GM21526 (cell line): ENCODE results near the gene TIGAR.

Experiments used
- ATAC-seq: cut with Tn5 transposase; IDR thresholded peaks from one replicate; pipeline ENCODE4 v1.9.1; 2021; ENCODE audit warnings: moderate library complexity; ENCODE audit not compliant: unreplicated experiment, low FRiP score

Gene TIGAR

DNA sequence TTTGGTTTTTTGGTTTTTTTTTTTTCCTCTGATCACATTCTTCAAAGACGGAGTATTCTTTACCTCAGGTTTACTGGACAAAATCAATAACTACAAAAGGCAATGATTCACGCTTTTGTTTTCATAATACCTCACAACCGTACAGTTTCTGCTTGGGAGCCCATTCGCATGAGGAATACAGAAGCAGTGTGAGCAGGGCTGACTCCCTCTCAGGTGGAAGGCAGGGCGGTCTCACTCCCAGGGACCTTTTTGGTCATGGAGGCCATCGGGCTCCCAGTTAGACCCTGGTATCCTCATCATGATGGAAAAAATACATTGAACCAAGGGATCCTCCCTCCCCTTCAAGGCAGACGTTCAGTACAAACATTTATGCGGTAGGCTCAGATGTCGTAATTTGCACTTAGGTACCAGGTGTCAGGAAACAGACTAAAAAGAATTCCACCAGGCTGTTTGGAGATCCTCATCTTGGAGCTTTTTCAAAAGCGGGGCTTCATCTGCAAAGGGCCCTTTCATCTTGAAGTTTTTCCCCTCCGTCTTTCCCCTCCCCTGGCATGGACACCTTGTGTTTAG is 19.0 kb upstream of the TIGAR start:
- ATAC-seq = no peak

DNA sequence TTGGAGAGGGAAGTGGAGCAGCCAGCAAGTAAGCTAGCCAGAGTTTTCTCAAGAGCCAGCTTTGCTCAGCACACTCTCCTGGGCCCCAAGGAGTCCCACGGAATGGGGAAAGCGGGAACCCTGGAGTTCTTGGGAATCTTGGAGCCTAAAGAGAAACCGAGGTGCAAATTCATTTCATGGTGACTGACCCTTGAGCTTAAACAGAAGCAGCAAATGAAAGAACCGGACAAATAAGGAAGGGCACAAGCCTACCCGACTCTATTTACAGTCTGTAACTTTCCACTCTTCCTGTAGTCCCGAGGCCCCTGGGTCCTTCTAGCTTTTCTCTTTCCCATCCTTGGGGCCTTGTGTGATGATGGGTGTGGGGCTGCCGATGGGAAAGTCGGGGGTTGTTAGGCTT is 18.1 kb upstream of the TIGAR start:
- no peak for ATAC-seq

DNA sequence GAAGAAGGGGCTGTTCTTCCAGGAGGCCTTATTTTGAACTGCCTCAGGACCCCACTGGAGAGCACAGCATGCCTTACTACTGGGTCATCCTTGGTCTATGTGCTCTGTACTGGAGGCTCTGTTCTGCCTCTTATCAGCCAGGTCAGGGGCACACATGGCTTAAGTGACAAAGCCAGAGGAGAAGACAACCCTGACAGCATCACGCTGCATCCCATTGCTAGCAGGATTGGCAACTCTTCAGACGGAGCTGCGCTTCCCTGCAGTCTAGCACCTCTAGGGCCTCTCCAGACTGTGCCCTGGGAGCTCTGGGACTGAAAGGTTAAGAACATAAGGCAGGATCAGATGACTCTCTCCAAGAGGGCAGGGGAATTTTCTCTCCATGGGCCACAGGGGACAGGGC is 17.3 kb upstream of the TIGAR start:
- no peak for ATAC-seq

DNA sequence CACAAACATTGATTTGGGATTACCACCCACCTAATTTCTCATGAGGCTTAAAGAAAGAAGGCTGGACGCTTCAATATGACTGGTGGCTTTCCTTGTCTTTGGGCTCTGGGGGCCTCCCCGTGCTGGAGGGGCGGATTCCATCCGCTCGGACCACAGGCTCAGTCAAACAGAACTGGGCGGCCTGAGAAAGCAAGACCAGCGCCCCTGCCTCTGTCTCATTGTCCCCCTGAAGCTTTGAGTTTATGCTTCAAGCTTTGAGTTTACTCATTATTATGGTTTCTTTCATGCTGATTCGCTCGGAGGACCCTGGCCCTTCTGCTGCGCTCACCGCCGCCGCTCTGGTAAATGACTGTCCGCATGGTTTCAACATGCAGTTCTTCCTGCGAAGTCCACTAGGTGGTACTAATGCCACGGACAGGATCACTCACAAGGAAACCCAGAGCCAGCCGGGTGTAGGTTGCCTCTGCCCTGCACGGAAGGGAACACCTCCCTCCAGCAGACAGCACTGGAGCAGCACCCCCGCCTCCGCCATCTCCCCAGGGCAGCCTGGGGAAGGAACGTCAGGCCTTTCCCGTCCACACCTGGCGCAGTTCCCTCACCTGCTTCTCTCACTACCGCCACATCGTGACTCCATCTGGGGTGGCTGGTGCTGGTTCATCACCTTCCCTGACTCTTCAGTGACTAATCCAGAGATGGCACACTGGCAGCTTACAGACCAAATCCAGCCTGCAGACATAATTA is 13.2 kb upstream of the TIGAR start:
- ATAC-seq = no peak

DNA sequence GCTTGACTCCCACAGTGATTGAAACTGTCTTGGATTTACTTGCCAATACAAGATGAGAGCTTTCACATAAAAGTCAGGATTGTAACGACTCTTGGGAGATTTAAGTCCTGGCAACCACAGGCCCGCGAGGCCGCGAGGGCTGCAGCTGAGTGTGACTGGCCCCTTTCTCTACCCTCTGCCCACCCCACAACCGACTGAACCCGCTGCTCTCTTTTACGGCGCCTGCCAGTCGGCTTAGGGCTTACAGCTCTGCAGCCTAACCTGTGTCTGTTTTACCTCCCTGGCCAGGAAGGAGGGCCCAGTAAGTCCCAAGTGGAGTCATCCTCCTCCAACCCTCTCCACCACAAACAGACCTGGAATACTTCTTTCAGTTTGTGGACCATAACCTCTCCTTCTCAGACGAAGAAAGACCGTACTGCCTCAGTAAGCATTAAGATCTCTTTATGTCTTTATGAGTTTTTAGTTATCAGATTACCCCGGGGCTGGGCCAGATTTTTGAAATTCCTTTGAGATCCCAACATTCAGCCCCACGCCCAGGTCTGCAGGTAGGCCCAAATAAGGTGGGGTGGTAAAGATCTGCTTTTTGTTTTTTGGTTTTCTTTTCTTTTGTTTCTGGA is 12.6 kb upstream of the TIGAR start:
- ATAC-seq = no peak

DNA sequence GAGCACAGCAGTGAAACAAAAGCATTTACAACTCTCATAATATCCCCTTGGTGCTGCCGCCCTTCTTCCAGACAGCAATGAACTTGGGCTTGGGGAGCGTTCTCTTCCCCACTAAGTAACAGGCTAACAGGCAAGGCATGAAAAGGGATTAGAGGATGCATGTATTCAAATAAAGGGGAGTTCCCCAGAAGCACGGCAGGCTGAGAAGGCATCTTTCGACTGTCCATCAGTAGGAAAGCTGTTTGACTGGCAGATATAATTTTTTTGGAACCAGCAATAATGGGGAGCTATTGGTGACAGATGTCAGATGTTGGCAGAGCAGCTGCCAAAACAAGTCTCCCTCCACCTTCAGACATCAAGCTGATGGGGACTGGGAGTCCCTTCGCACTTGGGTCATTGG is 9.2 kb upstream of the TIGAR start:
- ATAC-seq = no peak

DNA sequence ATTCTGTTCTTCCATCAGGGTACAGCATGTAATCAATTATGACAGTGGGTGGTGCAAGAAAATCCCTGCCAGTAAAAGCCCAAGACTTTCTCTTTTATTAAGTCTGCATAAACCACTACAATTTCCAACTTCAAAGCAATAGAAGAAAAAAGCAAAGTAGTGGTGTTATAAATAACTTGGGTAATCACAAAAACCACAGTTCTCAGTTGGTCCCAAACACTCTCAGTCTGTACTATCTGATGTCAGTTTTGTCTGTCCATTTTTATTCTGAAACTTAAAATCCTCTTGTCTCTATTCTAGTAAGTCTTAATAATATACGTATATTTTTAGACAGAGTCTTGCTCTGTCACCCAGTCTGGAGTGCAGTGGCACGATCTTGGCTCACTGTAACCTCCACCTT is 8.8 kb upstream of the TIGAR start:
- no peak for ATAC-seq

DNA sequence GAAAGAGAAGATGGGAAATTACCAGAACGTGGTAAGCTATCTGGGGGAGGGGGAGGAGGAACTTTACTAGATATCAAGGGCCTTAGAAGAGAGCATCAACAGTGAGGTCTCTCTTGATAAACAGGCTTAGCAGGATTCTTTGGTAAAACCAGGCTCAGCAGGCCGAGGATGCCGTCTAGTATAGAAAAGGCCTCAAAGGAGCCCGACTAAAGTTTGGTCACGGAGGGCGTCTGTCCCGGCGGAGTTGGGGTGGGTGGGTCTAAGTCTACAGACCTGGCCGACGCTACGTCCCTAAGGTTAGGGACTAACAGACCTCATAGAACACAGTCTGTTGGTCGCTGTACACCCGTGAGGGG is 538 bp upstream of the TIGAR start:
- peak; percentile 27 for ATAC-seq

DNA sequence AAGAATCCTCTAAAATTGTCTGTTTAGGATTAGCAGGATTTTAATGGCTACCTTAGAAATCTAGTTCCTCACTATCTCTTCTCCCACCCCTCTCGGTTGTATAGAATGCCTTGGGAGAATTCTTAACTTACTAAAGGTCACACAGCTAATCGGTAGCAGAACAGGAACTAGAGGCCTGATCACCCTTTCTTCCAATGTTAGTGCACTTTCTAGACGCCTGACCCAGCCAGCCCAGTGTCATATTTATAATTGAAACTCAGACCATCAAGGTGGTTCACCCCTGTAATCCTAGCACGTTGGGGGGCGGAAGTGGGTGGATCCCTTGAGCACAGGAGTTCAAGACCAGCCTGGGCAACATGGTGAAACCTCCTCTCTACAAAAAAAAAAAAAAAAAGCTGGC is 1.7 kb downstream of the TIGAR start:
- no peak for ATAC-seq

DNA sequence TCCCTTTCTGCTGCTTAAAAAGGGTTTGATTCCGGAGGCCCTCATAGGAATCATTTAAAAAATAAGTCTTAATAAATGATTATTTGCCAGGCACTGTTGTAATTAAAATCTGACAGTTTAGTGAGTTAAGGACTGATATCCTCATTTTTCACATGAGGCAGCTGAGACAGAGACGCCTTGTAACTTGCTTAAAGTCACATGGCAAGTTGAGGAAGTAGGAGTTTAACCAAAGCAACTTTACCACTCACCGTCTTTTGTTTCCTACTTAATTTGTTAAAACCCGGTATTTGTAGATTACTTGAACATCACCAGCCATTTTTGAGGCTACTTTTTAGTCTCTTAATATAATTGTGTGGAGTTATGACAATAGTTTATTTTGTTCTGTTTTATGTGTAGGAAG is 2.4 kb downstream of the TIGAR start:
- no peak for ATAC-seq

DNA sequence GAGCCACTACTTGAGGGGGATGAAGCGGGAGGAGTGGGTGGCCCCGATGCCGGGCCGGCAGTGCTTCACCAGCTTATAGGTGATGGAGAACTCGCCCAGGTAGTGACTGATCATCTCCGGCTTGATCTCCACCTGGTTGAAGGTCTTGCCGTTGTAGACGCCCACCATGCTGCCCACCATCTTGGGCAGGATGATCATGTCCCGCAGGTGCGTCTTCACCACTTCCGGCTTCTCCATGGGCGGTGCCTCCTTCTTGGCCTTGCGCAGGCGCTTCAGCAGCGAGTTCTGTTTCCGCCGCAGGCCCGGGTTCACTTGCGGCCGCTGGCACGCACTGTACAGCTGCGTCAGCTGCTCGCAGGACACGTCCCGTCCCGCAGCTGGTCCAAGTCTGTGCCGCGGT is 3.4 kb downstream of the TIGAR start:
- ATAC-seq = no peak

DNA sequence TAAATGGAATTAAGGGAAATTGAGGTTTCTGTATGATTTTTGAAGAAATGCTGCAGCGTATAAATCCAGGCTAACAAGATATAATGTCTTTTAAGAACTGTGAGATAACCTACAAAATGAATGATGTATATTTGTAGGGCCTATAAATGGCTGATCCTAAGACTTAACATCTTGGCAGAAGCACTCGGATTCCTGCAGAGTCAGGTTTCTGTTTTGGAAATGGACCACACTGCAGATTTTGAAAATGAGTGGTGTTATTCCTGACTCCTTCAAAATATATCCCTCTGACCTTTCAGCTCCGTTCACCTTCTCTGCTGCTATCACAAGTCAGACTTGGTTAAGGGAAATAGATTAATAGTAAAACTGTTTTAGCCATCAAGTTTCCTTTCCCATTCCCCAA is 5.0 kb downstream of the TIGAR start:
- no peak for ATAC-seq

DNA sequence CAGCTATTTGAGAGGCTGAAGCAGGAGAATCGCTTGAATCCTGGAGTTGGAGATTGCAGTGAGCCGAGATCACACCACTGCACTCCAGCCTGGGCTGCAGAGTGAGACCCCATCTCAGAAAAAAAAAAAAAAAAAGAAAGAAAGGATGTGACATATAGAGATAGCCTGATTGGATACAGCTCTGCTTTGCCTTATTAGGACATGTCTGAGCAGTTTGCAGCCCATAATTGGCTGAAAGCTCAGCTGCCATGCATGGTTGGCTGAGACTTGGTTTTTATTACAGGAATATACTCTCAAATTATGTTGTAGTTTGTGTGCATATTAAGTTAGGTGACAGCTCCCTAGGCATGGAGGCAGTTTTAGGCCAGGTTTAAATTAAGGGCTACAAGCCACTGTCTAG is 6.3 kb downstream of the TIGAR start:
- no peak for ATAC-seq

DNA sequence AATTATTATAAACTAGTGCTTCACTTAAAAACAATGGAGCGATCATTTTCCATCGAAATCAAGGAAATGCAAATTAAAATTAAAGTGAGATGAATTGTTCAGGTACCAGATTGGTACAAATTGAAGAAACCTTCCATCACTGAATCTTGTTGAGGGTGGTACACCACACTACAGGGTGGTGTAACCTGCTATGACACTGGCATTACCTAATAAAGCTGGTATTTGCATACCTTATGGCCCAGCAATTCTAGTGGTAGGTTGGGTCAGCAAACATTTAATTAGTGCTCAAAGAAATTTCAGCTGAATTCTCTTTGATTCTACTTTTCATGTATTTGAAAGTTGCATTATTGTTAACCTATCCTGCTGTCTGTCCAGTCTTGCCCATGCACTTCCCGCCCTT is 9.2 kb downstream of the TIGAR start:
- no peak for ATAC-seq

DNA sequence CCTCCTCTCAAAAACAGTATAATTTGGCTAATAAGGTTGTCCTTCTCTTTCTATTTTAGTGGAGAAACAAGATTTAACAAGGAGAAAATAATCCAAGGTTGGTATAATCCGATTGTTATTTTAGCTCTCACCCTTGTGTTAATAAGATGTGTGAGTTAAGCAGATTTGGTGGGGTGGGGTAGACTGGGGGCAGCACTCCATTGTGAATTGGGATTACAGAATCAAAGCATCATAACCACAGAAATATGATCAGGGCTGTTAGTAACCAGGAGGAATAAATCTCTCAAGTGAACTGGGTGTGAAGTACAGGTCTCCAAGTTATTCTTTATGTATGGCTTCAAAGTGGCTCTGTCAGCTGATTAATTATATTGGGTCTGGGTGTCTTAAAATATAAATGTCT is 10.2 kb downstream of the TIGAR start:
- ATAC-seq = no peak

DNA sequence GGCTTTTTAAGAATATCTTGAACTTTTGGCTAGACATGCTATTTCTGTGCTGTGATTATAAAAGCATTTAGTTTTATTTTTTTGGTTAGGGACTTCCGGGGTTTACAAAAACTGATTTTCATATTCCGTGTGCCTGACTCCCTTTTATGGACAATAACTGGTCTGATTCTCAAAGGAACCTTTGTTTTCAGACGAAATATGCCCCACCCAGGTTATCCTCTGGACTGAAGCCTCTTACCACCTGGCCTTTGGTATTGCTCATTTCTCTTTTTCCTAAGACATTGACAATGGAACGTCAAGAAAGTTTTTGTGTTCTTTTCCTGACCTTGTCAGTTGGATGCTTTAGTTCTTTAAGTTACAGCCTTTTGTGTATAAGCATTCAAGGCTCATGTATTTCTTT is 10.8 kb downstream of the TIGAR start:
- ATAC-seq = no peak

DNA sequence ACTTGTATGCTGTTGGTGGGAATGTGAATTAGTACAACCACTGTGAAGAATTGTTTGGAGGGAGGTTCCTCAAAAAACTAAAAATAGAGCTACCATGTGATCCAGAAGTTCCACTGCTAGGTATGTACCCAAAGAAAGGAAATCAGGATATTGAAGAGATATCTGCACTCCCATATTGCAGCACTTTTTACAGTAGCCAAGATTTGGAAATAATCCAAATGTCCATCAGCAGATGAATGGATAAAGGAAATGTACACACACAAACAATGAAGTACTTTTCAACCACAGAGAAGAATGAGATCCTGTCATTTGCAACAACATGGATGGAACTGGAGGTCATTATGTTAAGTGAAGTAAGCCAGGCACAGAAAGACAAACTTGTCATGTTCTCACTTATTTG is 25.9 kb downstream of the TIGAR start:
- no peak for ATAC-seq

DNA sequence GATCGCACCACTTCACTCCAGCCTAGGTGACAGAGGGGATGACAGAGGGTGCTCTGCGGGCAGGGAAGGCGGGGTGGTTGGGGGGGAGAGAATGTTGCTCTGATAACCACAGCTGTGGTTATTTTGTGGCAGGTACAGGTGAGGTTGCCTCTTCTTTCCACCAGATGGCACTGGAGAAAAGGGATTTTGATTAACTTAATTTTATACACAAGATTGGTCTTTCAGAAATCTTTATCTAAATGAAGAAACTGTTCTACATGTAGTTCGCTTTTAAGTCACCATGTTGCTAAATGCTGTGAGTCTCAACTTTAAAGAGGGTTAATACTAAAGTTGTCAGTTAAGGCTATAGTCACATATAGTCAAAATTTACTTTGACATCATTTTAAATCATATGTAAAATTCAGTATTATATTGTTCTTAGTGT is 32.8 kb downstream of the TIGAR start:
- ATAC-seq = no peak

DNA sequence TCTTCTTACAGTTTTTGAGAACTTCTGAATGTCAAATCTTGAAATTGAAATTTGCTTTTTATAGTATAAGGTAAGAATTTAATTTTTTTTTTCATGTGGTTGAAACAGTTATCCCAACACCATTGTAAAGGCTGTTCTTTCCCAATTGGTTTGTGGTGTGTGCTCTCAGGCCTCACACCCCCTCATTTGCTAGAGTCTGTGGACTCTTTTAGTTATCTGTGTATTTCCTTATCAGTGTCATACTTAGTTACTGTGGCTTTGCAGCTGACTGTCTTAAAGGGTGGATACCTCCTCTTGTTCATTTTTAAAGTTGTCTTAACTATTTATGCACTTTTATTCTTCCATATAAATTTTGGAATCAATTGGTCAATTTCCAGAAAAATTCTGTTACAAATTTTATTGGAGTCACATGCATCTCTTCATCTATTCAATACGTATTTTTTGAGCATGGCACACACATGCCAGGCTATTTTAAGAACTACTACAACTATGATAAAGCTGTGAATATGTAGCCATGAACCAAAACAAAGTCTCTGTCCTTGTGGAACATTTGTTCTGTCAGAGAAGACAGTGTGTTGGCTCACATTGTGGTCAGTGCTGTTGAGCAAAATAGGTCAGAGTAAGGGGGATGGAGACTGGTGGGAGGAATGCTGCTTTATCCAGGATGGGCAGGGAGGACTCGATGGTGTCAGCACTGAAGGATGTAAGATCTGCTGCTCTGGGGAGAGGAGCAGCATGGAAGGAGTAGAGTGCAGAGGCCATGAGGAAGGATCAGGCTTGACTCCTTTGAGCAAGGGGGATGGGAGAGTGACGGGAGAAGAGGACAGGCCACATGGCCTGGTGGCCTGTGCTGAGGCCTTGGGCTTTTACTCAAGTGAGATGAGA is 34.4 kb downstream of the TIGAR start:
- ATAC-seq = no peak

DNA sequence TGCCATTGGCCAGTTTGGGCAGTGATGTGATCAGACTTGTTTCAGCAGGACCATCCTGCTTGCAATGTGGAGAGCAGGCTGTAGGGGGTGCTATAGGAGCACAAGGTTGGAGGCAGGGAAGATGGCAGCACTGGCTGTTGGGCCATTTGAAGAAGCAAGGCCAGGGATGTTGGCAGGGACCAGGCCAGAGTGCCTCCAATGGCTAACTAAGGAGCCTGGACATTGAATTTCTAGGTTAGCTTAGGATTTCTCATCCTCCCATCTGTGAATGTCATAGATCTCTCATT is 35.0 kb downstream of the TIGAR start:
- ATAC-seq = no peak

DNA sequence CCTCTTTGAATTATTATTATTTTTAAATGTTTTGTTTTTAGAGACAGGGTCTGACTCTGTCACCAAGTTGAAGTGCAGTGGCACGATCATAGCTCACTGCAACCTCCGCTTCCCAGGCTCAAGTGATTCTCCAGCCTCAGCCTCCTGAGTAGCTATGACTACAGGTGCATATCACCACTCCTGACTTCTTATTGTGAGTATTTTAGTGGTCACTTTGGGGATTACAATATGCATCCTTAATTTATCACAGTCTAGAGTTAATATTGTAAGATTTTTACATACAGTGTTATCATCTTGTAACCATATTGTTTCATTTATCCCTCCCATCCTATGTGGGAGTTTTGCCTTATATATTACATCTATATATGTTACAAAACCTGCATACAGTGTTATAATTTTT is 45.1 kb downstream of the TIGAR start:
- no peak for ATAC-seq

DNA sequence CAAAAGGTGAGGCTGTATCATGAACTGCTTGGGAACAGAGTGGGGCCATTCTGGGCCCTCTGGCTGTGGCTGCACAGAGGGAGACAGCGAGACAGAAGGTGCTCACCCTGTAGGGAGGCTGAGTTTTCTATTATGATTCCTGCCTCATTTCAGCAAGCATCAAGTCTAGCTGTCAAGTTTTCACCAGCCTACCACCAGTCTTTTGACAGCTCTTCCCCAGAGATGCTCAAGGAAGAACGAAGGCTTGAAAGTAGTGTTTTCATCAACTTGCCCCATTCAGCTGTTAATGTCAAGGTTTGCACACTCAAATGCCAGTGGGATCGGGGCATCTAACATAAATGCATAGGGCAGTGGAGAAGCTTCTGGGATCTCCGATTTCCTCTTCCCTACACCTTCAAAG is 48.5 kb downstream of the TIGAR start:
- no peak for ATAC-seq
